HG02885 (cell line): Measurements from ENCODE around the gene IFNAR1.
"Not testable (repeated sequence)": the region's sequence is repeated elsewhere in the genome, so short reads cannot be mapped to it uniquely, and the experiment has no call there.

ENCODE experiments used
- ATAC-seq: cut with Tn5 transposase; IDR thresholded peaks from one replicate; pipeline ENCODE4 v1.9.1; 2021; ENCODE audit warnings: mild to moderate bottlenecking; ENCODE audit not compliant: unreplicated experiment, poor library complexity

Gene IFNAR1

DNA sequence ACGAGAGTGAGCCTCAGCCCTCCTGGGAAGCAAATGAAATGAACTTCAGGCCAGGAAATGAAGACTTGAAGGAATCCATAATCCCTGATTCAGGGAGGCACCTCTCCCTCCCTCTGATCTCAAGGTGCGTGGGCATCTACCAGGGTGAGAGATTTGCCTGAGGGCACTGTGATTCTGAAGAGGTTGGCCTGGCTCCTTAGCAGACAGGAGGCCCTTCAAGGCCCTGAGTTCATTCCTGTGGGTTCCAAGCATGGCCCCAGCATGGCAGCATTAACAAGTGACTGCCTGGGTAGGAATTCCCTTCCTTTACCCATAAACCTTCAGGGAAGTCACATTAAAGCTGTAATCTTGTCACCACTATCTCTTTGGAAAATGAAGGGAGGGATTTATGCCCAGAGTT lies 48.7 kb downstream of the IFNAR1 start:
- no peak for ATAC-seq

DNA sequence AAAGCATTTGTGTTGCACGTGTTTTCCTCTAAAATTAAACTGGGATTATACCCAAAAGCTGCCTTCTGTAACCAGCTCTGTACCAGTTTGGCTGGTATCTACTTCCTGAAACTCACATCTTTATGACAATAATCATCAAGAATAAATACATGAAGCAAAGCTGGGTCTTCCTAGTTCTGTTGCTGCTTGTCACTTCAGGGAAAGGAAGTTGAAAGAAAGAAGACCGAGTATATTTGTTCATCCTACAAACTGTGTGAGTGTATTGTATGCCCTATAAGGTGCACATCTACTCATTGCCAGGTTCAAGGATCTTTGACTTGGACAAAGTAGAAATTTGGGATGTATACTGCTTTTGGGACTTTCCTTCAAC lies 49.3 kb downstream of the IFNAR1 start:
- no peak for ATAC-seq

DNA sequence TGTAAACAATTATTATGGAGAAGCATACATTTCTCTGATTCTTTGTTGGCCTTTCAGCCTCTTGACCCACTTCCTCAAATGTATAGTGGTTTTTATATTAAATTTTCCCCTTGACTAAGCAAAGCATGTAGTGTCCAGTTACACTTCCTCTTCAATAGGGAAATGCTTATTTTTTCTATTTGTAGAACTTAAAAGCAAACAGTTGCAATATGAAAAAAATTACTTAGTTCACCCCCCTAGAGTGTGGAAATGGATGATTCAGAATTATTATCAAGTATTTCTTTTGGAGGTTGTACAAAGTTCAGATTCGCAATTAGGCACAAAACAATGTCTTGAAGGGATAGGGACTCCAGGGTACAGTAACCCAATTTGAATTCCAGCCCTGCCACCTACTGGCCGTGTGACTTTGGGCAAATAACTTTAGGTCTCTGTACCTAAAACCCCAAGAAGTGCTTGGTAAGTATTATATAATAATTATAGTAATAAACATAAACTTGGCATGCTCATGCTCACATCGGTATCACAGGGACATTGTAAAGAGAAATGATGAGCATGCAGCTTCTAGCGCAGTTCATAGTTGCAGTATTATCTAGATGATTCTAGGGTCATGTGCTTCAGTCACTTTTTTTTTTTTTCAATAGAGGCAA lies 49.8 kb downstream of the IFNAR1 start:
- peak; percentile 52 for ATAC-seq

DNA sequence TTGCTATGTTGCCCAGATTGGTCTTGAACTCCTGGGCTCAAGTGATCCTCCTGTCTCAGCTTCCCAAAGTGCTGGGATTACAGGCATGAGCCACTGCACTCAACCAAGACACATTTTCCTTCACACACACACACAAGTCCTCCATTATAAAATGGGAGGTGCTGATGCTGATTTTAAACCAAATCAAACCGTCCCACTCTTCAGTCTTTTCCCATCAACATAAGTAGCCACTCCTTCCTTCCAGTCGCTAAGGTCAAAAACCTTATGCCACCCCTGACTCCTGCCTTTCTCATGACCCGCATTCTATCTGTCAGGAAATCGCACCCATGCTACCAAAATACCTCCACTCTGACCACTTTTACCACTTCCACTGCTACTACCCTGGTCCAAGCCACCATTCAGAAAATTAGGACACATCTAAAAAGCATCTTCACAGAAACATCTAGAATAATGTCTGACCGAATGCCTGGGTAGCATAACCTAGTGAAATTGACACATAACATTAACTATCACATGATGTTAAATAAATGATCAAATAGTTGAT lies 50.4 kb downstream of the IFNAR1 start:
- ATAC-seq, result no peak

DNA sequence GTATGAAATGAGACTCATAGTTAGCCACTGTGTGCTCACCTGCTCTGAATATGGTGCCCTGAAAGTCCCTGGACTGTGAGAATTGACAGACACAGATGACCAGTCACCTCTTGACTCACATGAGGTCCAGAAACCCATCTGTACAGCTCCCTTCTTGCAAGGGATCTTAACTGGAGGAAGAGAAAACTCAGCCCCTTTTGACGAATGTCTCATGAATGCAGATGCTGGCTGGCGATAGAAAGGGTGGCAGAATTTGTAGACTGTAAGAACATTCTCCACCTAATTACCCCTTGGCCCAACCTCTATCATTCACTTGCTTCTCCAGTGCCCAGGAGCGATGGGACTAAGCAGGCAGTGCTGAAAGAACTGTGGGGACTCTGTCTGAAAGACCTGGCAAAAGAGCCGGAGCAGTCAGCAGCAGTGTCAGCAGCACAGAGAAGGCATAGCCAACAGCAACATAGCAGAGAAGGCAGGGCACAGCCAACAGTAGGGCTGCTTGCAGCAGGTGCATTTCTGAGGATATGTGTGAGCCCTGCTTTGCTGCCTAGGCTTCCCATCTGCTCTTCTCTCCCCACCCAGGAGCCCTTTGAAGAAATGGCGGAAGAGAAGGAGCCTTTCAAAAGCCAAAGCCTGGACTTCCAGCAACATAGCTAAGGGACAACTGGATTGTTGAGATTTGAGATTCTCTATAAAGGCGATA lies 52.6 kb downstream of the IFNAR1 start:
- ATAC-seq, result no peak

DNA sequence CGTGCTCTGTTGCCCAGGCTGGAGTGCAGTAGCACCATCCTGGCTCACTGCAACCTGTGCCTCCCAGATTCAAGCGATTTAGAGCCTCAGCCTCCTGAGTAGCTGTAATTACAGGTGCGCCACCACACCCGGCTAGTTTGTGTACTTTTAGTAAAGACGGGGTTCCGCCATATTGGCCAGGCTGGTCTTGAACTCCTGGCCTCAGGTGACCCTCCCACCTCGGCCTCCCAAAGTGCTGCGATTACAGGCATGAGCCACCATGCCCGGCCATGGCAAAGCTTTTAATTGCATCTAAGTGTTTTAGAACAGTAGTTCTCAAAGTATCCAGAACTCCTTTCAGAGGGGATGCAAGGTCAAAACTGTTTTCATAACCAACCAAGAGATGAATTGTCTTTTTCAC lies 53.3 kb downstream of the IFNAR1 start:
- no peak for ATAC-seq

DNA sequence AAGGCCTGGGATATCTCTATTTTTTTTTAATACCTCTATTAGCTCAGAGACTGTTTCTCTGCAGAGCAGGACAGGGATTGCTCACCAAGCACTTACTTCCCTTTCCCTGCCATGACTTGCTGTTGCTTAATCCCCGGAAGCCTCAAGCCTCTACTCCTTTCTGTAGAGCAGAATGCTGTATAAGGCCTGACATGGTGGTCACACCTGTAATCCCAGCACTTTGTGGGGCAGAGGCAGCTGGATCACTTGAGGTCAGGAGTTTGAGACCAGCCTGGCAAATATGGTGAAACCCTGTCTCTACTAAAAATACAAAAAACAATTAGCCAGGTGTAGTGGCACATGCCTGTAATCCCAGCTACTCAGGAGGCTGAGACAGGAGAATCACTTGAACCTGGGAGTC lies 55.2 kb downstream of the IFNAR1 start:
- not testable (repeated sequence) for ATAC-seq

DNA sequence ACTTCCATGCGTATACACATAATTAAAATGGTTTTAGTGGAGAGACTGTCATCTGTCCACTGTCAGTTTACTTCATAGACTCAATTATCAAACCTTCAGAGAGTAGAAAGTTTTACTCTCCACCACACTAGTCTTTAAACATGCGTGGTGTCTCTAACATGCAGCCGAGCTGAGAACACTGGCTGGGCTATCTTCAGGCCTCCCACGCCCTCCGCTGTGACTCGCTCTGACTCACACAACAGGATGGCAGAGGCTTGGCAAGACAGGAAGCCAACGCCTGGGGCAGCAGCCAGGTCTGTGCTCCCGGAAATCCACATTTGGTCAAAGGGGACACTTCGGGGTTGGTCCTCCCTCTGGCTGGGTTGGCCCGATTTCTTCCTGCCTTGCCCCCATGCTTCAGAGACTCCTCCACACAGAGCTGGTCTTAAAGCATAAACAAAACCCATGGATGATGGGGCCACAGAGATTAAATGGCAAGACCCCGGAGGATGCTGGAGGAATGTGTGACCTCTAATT lies 55.8 kb downstream of the IFNAR1 start:
- peak; percentile 56 for ATAC-seq

DNA sequence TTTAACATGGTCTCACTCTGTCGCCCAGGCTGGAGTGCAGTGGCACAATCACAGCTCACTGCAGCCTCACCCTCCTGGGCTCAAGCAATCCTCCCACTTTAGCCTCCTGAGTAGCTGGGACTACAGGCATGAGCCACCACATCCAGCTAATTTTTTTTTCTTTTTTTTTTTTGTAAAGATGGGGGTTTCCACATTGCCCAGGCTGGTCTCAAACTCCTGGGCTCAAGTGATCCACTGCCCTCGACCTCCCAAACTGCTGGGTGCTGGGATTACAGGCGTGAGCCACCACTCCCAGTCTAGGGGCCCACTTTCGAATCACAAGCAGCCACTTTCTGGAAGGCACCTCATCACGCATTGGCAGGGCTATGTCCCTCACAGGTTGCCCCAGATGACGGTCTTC lies 56.6 kb downstream of the IFNAR1 start:
- not testable (repeated sequence) for ATAC-seq

DNA sequence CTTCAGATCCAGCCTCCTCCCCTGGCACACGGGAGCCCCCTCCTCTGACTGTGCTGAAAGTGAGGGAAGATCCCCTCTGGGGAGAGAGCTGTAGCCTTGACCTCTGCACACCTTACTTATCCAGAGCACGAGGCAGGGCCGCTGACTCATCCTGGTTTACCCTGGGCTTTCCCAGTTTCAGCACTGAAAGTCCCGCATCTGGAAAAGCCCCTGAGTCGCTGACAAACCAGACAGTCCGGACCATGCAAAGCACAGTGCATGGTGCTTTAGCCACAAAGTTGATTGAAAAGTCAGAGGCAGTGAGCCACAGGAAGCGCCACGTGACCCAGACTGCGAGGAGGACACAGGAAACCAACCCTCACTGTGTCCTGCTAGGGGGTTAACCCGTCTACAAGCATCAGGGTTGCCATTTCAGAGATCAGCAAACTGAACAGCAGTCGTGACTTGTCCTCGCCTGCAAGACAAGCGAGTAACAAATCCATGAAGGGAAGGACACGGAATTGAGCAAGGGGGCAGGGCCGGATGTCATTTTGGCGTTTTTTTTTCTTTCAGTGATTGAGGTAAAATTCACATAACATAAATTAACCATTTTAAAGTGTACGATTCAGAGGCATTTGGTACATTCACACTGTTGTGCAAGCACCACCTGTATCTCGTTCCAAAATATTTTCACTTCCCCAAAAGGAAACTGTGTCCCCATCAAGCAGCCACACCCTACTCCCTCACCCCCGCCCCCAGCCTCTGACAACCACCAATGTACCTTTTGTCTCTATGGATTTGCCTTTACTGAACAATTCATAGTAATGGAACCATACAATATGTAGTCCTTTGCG lies 58.5 kb downstream of the IFNAR1 start:
- peak; percentile 81 for ATAC-seq

DNA sequence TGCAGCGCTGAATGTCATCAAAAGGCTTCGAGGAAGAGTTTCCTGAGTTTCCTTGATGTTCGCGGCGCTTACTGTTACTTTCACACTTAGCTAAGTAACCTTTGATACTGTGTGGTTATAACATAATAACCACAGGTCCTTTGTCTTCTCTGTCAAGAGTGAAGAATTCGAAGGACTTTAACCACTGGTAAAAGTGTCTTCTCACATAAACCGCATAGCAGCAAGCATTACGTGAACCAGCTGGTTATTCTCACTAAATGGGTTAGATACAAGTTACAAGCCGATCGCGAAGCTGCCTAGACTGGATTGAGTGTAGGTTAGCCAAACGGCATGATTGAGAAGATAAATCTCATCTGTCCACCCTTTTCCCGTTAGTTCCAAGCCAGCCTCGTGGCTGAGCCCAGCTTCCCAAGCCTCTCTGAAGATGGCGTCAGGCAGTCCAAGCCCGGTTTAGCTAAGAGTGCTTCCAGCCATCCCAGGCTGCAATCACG lies 60.1 kb downstream of the IFNAR1 start:
- ATAC-seq, result no peak

DNA sequence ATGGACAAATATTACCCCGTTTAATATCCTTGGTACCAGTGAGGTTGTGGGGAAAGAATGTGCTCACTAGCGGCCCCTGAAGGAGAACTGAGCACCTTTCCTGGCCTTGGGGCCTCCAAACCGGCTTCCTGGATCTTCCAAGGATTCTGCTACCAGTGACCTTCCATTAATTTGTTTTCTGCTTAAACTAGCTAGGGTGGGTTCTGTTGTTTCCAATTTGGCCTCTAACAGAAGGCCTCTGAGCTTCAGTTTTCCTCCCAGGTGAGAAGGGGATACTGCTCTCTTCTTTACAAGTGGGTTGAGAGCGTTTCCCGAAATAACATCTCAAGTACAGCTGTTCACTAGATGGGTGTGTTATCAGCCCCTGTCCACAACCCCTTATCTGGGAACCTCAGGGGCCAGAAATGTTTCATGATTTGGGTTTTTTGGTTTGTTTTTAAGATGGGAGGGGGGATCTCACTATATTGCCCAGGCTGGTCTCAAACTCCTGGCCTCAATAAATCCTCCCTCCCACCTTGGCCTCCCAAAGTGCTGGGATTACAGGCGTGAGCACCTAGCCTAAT lies 61.5 kb downstream of the IFNAR1 start:
- ATAC-seq, result no peak

DNA sequence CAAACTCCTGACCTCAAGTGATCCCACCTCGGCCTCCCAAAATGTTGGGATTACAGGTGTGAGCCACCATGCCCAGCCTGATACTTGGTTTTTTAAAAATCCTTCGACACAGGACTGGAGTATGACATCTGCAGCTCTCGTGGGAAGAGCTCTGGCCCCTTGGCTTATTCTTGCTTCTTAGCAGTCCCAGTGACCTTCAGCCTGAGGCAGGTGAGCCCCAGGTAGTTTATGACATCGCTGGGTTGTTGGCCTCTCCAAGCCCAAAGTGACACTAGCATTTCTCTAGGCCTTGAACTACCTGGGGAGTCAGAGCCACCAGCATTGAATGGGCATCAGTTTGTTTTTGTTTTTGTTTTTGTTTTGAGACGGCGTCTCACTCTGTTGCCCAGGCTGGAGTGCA lies 62.5 kb downstream of the IFNAR1 start:
- ATAC-seq, result no peak

DNA sequence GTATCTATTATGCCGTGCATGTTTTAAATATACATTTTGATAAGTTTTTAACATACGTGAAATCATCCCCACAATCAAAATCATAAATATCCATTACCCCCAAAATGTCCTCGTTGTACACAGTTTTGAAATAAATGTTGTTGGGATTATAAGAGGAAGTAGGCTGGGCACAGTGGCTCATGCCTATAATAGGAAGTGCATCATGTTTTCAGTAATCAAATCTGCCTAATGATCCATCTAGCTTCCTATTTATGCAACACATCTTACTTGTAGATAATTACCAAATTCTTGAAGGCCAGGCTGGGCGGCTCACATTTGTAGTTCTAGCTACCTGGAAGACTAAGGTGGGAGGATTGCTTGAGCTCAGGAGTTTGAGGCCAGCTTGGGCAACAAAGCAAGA lies 63.4 kb downstream of the IFNAR1 start:
- no peak for ATAC-seq

DNA sequence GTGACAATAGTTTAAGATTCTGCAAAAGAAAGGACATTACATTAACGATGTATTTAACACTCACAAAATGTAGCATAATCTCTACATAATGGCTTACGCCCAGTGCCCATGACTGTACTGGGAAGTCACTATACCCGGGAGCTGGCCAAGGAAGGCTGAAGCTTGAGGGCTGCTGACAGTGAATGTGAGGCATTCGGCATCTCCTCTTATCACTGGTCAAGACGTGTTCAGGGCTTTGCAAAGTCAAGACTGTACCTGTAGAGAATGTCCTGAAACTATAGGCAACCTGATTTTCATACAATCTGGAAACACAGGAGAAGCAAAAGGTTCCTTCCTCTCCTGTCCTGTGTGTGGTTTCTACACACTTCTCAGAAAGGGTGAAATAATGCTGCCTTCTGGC lies 65.7 kb downstream of the IFNAR1 start:
- no peak for ATAC-seq

DNA sequence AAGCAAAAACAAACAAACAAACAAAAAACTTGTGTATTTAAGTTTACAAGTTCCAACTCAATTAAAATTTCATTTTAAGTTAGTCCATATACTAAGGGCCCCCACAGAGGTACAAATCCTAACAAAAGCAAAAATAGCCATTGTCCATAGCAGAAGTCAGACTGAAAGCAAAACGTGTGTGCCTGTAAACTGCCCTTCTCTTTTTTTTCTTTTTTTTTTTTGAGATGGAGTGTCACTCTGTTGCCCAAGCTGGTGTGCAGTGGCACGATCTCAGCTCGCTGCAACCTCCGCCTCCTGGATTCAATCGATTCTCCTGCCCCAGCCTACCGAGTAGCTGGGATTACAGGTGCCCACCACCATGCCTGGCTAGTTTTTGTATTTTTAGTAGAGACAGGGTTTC lies 66.9 kb downstream of the IFNAR1 start:
- ATAC-seq, result no peak

DNA sequence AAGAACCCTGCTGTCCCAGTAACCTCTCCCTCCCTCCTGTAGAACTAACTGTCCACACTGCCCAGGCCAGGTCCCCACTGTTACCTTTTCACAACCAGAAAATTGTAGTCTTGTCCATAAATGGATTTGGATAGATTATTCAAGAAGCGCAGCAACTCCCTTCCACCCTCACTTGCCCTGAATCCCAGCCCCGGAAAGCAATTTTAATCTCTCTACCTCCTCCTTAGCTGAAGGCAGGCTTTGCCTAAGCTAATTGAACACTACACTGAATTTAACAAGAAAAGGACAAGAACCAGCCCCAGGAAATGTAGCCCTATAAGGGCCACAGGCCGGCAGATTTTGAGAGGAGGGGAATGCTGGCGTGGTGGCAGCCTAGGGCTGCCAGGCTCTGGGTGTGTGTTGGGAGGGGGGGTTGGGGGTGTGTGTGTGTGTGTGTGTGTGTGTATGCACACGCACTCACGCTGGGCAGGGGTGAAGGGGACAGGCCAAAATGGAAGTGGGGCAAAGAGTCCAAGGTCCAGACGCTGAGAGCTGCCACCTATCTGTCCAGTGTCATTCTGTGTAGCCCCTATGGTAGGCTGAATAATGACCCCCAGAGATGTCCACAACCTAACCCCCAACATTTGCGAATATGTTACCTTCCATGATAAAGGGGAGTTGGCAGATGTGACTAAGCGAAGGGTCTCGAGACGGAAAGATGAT lies 67.7 kb downstream of the IFNAR1 start:
- no peak for ATAC-seq

DNA sequence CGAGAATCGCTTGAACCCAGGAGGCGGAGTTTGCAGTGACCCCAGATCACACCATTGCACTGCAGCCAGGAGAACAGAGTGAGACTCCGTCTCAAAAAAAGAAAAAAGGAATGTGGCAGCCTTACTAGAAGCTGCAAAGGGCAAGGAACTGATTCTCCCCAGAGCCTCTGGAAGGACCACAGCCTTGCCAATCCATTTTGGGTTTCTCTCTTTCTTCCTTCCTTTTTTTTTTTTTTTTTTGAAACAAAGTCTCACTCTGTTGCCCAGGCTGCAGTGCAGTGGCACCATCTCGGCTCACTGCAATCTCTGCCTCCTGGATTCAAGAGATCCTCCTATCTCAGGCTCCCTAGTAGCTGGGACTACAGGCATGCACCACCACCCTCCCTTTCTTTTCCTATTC lies 68.6 kb downstream of the IFNAR1 start:
- no peak for ATAC-seq

DNA sequence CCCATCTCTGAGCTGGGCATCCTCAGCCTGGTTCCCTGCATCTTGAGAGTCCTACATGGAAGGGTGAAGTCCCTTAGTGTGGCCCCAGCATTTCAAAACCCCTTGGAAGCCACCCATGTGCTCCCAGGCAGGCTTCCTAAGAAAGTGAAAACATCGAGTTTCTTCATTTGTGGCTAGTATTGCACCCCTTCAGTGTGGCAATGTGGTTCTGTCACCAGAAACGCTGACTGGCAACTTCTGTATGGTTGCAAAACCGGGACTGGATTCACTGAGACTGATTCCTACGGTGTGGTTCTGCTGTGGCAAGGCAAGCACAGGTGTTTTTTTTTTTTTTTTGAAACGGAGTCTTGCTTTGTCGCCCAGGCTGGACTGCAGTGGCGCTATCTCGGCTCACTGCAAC lies 69.5 kb downstream of the IFNAR1 start:
- no peak for ATAC-seq

DNA sequence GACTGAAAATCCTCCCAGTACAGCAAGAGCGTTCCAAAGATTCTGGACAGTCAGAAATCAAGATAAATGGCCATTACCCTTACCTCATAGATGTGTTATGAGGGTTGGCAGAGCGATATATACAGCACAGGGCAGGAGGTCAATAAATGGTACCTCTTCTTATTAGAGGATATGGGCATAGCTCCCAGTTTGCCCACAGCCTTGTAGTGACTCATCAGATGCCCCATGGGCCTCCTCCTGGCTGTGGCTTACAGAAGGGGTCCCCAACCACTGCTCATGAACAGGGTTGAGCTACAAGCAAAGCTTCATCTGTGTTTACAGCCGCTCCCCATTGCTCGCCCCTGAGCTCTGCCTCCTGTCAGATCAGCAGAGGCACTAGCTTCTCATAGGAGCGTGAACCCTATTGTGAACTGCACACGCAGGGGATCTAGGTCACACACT lies 71.1 kb downstream of the IFNAR1 start:
- ATAC-seq, result no peak
